SK-N-SH (cell line): ENCODE results near the gene SFSWAP. TPM values are rescaled to one million over a fixed set of nuclear protein-coding genes. Genes with fewer than 3 reads are reported as not detected.

ENCODE experiments used
- CTCF ChIA-PET: fragments of 300-600, 350-600 bp; formaldehyde crosslinking; extraction: SDS; loops from one replicate; lab custom pipeline; 2021; lab: Yijun Ruan, JAX
- POLR2A ChIA-PET: fragments of 350-600 bp; sonication (Branson Sonifier 250); formaldehyde crosslinking; extraction: SDS; loops from one replicate; lab custom pipeline; 2020; ENCODE audit warnings: antibody characterized with exemption, inconsistent platforms; lab: Yijun Ruan, JAX
- DNase-seq: peaks from one replicate; pipeline ENCODE4 v3.0.0; 2012
- H2AFZ ChIP-seq: fragments of 200-600 bp; sonication (generic); 2 replicates; pipeline ENCODE4 v1.8.1; 2016; ENCODE audit warnings: antibody characterized with exemption, mild to moderate bottlenecking, low read depth
- H3F3A ChIP-seq: fragments of 200-600 bp; sonication (generic); replicated peaks from 2 replicates; pipeline ENCODE3; 2016; ENCODE audit warnings: antibody characterized with exemption, mild to moderate bottlenecking; ENCODE audit not compliant: insufficient read depth
- H3K27ac ChIP-seq, 2 experiments: fragments of 200-500 bp in 1 of 2; fragments of 200-600 bp in 1 of 2; sonication (Bioruptor generic) in 1 of 2; sonication (generic), shearing (Covaris generic) in 1 of 2; 2 replicates each; pipeline versions ENCODE4 v1.5.1 to v1.6.1; 2014 to 2016; ENCODE audit warnings: low read depth in 2 of 2, inconsistent platforms in 1 of 2, low read length in 1 of 2, mild to moderate bottlenecking in 1 of 2, mixed read lengths in 1 of 2
- H3K27me3 ChIP-seq: fragments of 200-600 bp; sonication (generic), shearing (Covaris generic); 2 replicates; pipeline ENCODE4 v1.6.1; 2016; ENCODE audit warnings: mixed run types; ENCODE audit not compliant: insufficient read depth
- H3K36me3 ChIP-seq, 2 experiments: fragments of 200-500 bp in 1 of 2; fragments of 200-600 bp in 1 of 2; sonication (Bioruptor generic) in 1 of 2; sonication (generic) in 1 of 2; replicated peaks in 1 of 2; 2 replicates each; pipeline versions ENCODE3 to v1.5.1; 2014 to 2016; ENCODE audit warnings: low read length in 1 of 2, mild to moderate bottlenecking in 1 of 2; ENCODE audit not compliant: insufficient read depth in 2 of 2, control insufficient read depth in 1 of 2
- H3K4me1 ChIP-seq, 2 experiments: fragments of 200-500 bp in 1 of 2; fragments of 200-600 bp in 1 of 2; sonication (Bioruptor generic) in 1 of 2; sonication (generic), shearing (Covaris generic) in 1 of 2; 2 replicates each; pipeline versions ENCODE4 v1.5.1 to v1.6.1; 2014 to 2016; ENCODE audit warnings: low read depth in 1 of 2, low read length in 1 of 2, mixed run types in 1 of 2; ENCODE audit not compliant: insufficient read depth in 2 of 2, control insufficient read depth in 1 of 2
- H3K4me2 ChIP-seq: fragments of 200-600 bp; sonication (generic), shearing (Covaris generic); 2 replicates; pipeline ENCODE4 v1.6.1; 2017; ENCODE audit warnings: mixed run types
- H3K4me3 ChIP-seq, 2 experiments: fragments of 200-500 bp in 1 of 2; fragments of 200-600 bp in 1 of 2; sonication (Bioruptor generic) in 1 of 2; sonication (generic), shearing (Covaris generic) in 1 of 2; 2 replicates each; pipeline versions ENCODE4 v1.5.1 to v1.8.1; 2014 to 2016; ENCODE audit warnings: low read depth in 2 of 2, inconsistent platforms in 1 of 2, low read length in 1 of 2, mild to moderate bottlenecking in 1 of 2, mixed read lengths in 1 of 2, moderate library complexity in 1 of 2
- H3K79me2 ChIP-seq: fragments of 200-600 bp; sonication (generic); 2 replicates; pipeline ENCODE4 v1.8.1; 2017; ENCODE audit warnings: mild to moderate bottlenecking; ENCODE audit not compliant: insufficient read depth
- H3K9ac ChIP-seq: fragments of 200-600 bp; sonication (generic); 2 replicates; pipeline ENCODE4 v1.6.1; 2017; ENCODE audit warnings: mixed run types
- H3K9me2 ChIP-seq: fragments of 200-600 bp; sonication (generic); 2 replicates; pipeline ENCODE4 v1.6.1; 2017; ENCODE audit warnings: mixed run types
- H3K9me3 ChIP-seq: fragments of 200-600 bp; sonication (generic); 2 replicates; pipeline ENCODE4 v1.6.1; 2017; ENCODE audit warnings: mixed run types, mild to moderate bottlenecking, moderate library complexity
- H4K20me1 ChIP-seq: fragments of 200-600 bp; sonication (generic); 2 replicates; pipeline ENCODE4 v1.6.1; 2017; ENCODE audit warnings: mild to moderate bottlenecking, mixed run types; ENCODE audit not compliant: insufficient read depth
- CHD2 ChIP-seq: fragments of 150-350 bp; IDR thresholded peaks from 2 replicates; pipeline ENCODE4 v1.6.1; 2018; ENCODE audit warnings: low read length; ENCODE audit not compliant: partially characterized antibody
- EZH2phosphoT487 ChIP-seq: fragments of 200-600 bp; sonication (generic); IDR thresholded peaks from 2 replicates; pipeline ENCODE4 v1.6.1; 2017; ENCODE audit warnings: low read depth, mixed run types, mild to moderate bottlenecking, antibody characterized with exemption, moderate library complexity, borderline replicate concordance
- FOXM1 ChIP-seq: IDR thresholded peaks from 2 replicates; pipeline ENCODE4 v1.4.0; 2012; ENCODE audit warnings: low read depth, mild to moderate bottlenecking
- GATA2 ChIP-seq: sonication (generic); formaldehyde crosslinking; IDR thresholded peaks from 2 replicates; pipeline ENCODE4 v1.5.0; 2020; ENCODE audit warnings: mild to moderate bottlenecking, missing genetic modification reagents
- MAX ChIP-seq: IDR thresholded peaks from 2 replicates; pipeline ENCODE4 v1.4.0; 2012; ENCODE audit warnings: low read depth
- NFIC ChIP-seq: IDR thresholded peaks from 2 replicates; pipeline ENCODE4 v1.4.0; 2012; ENCODE audit warnings: borderline replicate concordance
- PBX3 ChIP-seq: IDR thresholded peaks from 2 replicates; pipeline ENCODE4; 2012
- POLR2AphosphoS5 ChIP-seq: IDR thresholded peaks from 2 replicates; pipeline ENCODE4 v1.6.1; 2012; ENCODE audit warnings: low read depth, low read length
- REST ChIP-seq: IDR thresholded peaks from 2 replicates; pipeline ENCODE4 v1.6.1; 2012; ENCODE audit warnings: mild to moderate bottlenecking, low read depth, low read length, moderate library complexity
- RXRA ChIP-seq: IDR thresholded peaks from 2 replicates; pipeline ENCODE4 v1.4.0; 2012; ENCODE audit warnings: low read depth, mild to moderate bottlenecking, borderline replicate concordance
- SIN3A ChIP-seq: IDR thresholded peaks from 2 replicates; pipeline ENCODE4 v1.6.1; 2012; ENCODE audit warnings: low read depth, mild to moderate bottlenecking, low read length, moderate library complexity, borderline replicate concordance
- TAF1 ChIP-seq: IDR thresholded peaks from 2 replicates; pipeline ENCODE4 v1.6.1; 2012; ENCODE audit warnings: low read depth, mild to moderate bottlenecking, low read length, moderate library complexity, borderline replicate concordance
- TEAD4 ChIP-seq: IDR thresholded peaks from 2 replicates; pipeline ENCODE4 v1.4.0; 2012; ENCODE audit warnings: mild to moderate bottlenecking, borderline replicate concordance; ENCODE audit not compliant: insufficient read depth
- USF1 ChIP-seq: IDR thresholded peaks from 2 replicates; pipeline ENCODE4 v1.4.0; 2012; ENCODE audit warnings: low read depth, borderline replicate concordance
- YY1 ChIP-seq: IDR thresholded peaks from 2 replicates; pipeline ENCODE4 v1.4.0; 2012; ENCODE audit warnings: low read depth, mild to moderate bottlenecking
- ZBTB33 ChIP-seq: IDR thresholded peaks from 2 replicates; pipeline ENCODE4 v1.4.0; 2012; ENCODE audit warnings: low read depth, borderline replicate concordance
- WGBS: methylation state at CpG from one replicate; pipeline ENCODE4 v1.1.6; 2017; ENCODE audit warnings: low lambda C conversion rate; 5-methylcytosine and 5-hydroxymethylcytosine counted together
- polyA plus RNA-seq, 3 experiments: library from polyadenylated mRNA; depleted of rRNA; stranded (reverse); fragments of >200 nt; gene quantifications; 2 replicates each; pipeline ENCODE4 v1.2.3, GENCODE V29; 2012
- small RNA-seq, 7 experiments: library from RNA; depleted of rRNA; stranded (forward); fragments of <200 nt; gene quantifications; one replicate each; pipeline ENCODE3, GENCODE V24; 2012

SFSWAP gene
- polyA plus RNA-seq, 1 of the 3 experiments (the other 2 are of a cell fraction): 27.9 TPM

GRCh38 chr12:131848753-131849152 lies 137.9 kb downstream of the SFSWAP start:
- no peak overlapping the region for H3K4me3 ChIP-seq
- no peaks in the 10 kb centered on the region for H3K27me3 ChIP-seq
- no peak overlapping the region for H2AFZ ChIP-seq
- H4K20me1 ChIP-seq: no peaks in the 10 kb centered on the region
- no peaks in the 10 kb centered on the region for H3K36me3 ChIP-seq
- WGBS: 86% methylated on average over 22 of the region's 24 CpGs
- H3F3A ChIP-seq: no peaks in the 10 kb centered on the region
- H3K4me1 ChIP-seq: peaks cover 0 to 6% of the 10 kb centered on the region in 2 experiments; a peak in 1 of 4 replicates
- TF ChIP-seq TAF1 (no peak), PBX3 (no peak), RXRA (no peak), USF1 (no peak), FOXM1 (no peak), CHD2 (no peak), REST (no peak), ZBTB33 (no peak), MAX (no peak), TEAD4 (no peak), NFIC (no peak), EZH2phosphoT487 (no peak), POLR2AphosphoS5 (no peak), GATA2 (CRISPR knock-in tag) (no peak), YY1 (no peak), SIN3A (no peak)
- no peaks in the 10 kb centered on the region for H3K9me3 ChIP-seq
- no peaks in the 10 kb centered on the region for H3K9me2 ChIP-seq
- no peaks in the 10 kb centered on the region for H3K79me2 ChIP-seq
- no peak for DNase-seq
- no peak overlapping the region for H3K9ac ChIP-seq
- ChIA-PET POLR2A (no interaction called here), CTCF (interaction anchor here (1.0 kb wide), 1 partner anchor 10 kb away, joined by 3 read pairs; no protein-coding TSS in a partner anchor)
- no peak overlapping the region for H3K27ac ChIP-seq
- H3K4me2 ChIP-seq: no peak overlapping the region

Small RNAs within 50 kb of the gene (small RNA-seq; reads per million reads assigned to genes)
- gene RNA5SP377 (0 reads per million in 7 experiments), gene RNA5SP378 (0 to 0.19 (median 0) reads per million in 7 experiments), gene RNU6-1017P (0 reads per million in 7 experiments)

Other genes starting within 250 kb of the SFSWAP start
- gene MMP17, start 117.3 kb downstream of the SFSWAP start, polyA plus RNA-seq (2012; rRNA removed): 13.5 and 14.0 TPM in 2 replicates
- 6.0 and 10.7 TPM in 2 replicates for gene ULK1, start 183.5 kb downstream of the SFSWAP start, polyA plus RNA-seq (2012; rRNA removed)
- gene PUS1, start 218.2 kb downstream of the SFSWAP start, polyA plus RNA-seq (2012; rRNA removed): 52.1 and 53.1 TPM in 2 replicates
- gene EP400, start 238.9 kb downstream of the SFSWAP start, polyA plus RNA-seq (2012; rRNA removed): 5.4 and 7.0 TPM in 2 replicates